ENCODE data around the gene UBA1. TPM values are rescaled to one million over a fixed set of nuclear protein-coding genes. Genes with fewer than 3 reads are reported as not detected.

Gene UBA1
- total and polyA plus RNA-seq, 2 of the 8 experiments (the other 6 are each of a cell fraction or from before 2014, with no cell fraction given) = 313 to 458 TPM

DNA sequence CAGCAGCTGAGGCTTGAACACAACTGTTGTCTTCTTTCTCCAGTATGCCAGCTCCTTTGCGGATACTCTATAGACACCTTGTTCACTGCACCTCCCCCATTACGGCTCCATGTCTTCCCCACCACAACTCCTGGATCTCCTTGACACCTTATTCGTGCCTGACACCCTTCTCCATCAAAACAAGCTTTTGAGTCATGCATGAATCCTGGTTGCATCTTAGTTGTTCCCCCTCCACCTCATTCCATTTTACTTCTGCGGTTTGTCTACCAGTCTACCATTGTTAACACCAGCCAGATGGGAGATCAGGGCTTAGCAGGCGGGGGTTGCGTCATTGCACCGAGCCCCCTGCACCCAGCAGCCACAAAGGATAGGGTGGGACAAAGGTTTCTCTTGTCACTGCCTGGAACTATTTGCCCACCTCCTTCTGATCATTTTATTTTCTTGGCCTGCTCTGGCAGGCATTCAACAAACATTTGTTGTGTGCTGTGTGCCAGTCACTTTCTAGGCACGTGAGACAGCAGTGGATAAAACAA lies 22.8 kb downstream of the UBA1 start:
- peak overlapping the region in 1 of 2 experiments; percentile 87; a peak in 1 of 4 replicates for H3K4me2 ChIP-seq (ENCODE audit: insufficient read depth in 1 of 2, low read depth in 2 of 2, low read length in 2 of 2)
- FAIRE-seq = no peak
- POLR2A ChIA-PET (ENCODE audit: partially characterized antibody) = interaction anchor here (0.6 to 6.1 kb wide), 12 partner anchors 8 to 96 kb away, joined by 3 to 63 read pairs (median 4); partner anchors contain the start of gene USP11

More for the DNA sequence above, 22.8 kb downstream of the UBA1 start:
- Histone ChIP-seq H3K27ac (ENCODE audit: low read depth, low read length) (no peak overlapping the region), H2BK15ac (ENCODE audit: low read length) (no peak overlapping the region), H3K4ac (replicated peaks; ENCODE audit: insufficient read length, low read depth, low read length) (no peak overlapping the region), H2BK120ac (replicated peaks; ENCODE audit: low read depth, low read length) (no peak overlapping the region), H3K23me2 (ENCODE audit: low read depth, low read length) (peaks cover 8% of the 10 kb centered on the region; the same call in 1 of the 2 replicates), H3K36me3 (ENCODE audit: control insufficient read depth in 2 of 4, insufficient read depth in 4 of 4, low read length in 3 of 4) (peaks cover 14 to 47% (median 32%) of the 10 kb centered on the region in 4 experiments), H3K9ac (replicated peaks in 1 of 4; ENCODE audit: extremely low read depth in 1 of 4, low read depth in 3 of 4, low read length in 3 of 4) (no peak overlapping the region), H4K91ac (replicated peaks; ENCODE audit: insufficient read length, low read length) (no peak overlapping the region), H3K56ac (replicated peaks; ENCODE audit: insufficient read length, low read depth, low read length) (no peak overlapping the region), H2BK12ac (ENCODE audit: low read depth, low read length) (no peak overlapping the region; the same call in 1 of the 2 replicates), H4K8ac (ENCODE audit: extremely low read depth, insufficient read depth, low read length) (no peak overlapping the region), H3K23ac (ENCODE audit: insufficient read length) (no peak overlapping the region), H4K20me1 (replicated peaks in 1 of 2; ENCODE audit: control insufficient read depth in 1 of 2, insufficient read depth in 2 of 2, low read length in 2 of 2) (peaks cover 11 to 28% of the 10 kb centered on the region in 2 experiments), H3K27me3 (replicated peaks in 1 of 4; ENCODE audit: control insufficient read depth in 3 of 4, extremely low read depth in 1 of 4, insufficient read depth in 3 of 4, low read length in 3 of 4) (no peaks in the 10 kb centered on the region), H2BK20ac (ENCODE audit: low read length) (no peak overlapping the region), H3K18ac (ENCODE audit: extremely low read depth, low read length) (no peak overlapping the region), H3K14ac (ENCODE audit: insufficient read length) (no peak overlapping the region), H2AFZ (ENCODE audit: low read length) (no peak overlapping the region), H3K4me1 (replicated peaks in 1 of 4; ENCODE audit: control insufficient read depth in 3 of 4, insufficient read depth in 4 of 4, low read length in 3 of 4) (peaks cover 0 to 8% (median 3%) of the 10 kb centered on the region in 4 experiments; a peak in 6 of 7 replicates), H2BK5ac (ENCODE audit: low read depth, low read length) (no peak overlapping the region), H4K5ac (ENCODE audit: insufficient read length, low read depth, low read length) (no peak overlapping the region), H3K79me1 (ENCODE audit: low read depth, low read length) (peaks cover 2% of the 10 kb centered on the region; the same call in 1 of the 2 replicates), H2AK5ac (ENCODE audit: low read depth, low read length) (no peak overlapping the region), H3K4me3 (ENCODE audit: extremely low read depth in 1 of 4, insufficient read depth in 2 of 4, low read depth in 3 of 4, low read length in 4 of 4) (no peak overlapping the region), H3K9me3 (ENCODE audit: insufficient read depth in 2 of 2, low read depth in 1 of 2, low read length in 1 of 2) (no peaks in the 10 kb centered on the region), H3K79me2 (ENCODE audit: control insufficient read depth in 1 of 2, insufficient read depth in 2 of 2, low read length in 2 of 2) (peaks cover 19 to 31% of the 10 kb centered on the region in 2 experiments)
- DNase-seq (ENCODE audit: low read depth in 1 of 2, low spot score in 2 of 2) = no peak
- 91% methylated on average over 8 of the region's 8 CpGs; no CpG with 5 or more reads in 1 of the 2 experiments for WGBS, 2 experiments (ENCODE audit: extremely low coverage in 1 of 2, insufficient coverage in 1 of 2, insufficient read length in 1 of 2, insufficient replicate concordance in 2 of 2, low coverage in 1 of 2, low lambda C conversion rate in 2 of 2, missing lambda C conversion rate in 1 of 2)
- TF ChIP-seq JUN (IDR thresholded peaks at IDR 0.05; ENCODE audit: low read depth, low read length) (no peak), RNF2 (IDR thresholded peaks at IDR 0.05; ENCODE audit: borderline replicate concordance, low read depth, low read length, missing control alignments, poor library complexity, severe bottlenecking) (no peak), GABPA (IDR thresholded peaks at IDR 0.05; ENCODE audit: borderline replicate concordance, insufficient read depth, low read length) (no peak), NRF1 (IDR thresholded peaks at IDR 0.05; ENCODE audit: low read depth, low read length) (no peak), EP300 (IDR thresholded peaks at IDR 0.05; ENCODE audit: borderline replicate concordance in 1 of 2, low read depth in 2 of 2, low read length in 2 of 2) (no peak), RFX5 (IDR thresholded peaks at IDR 0.05; ENCODE audit: borderline replicate concordance, low read depth, low read length) (no peak), FOSL1 (IDR thresholded peaks at IDR 0.05; ENCODE audit: insufficient read depth, low read depth, low read length) (no peak)
- CTCF ChIA-PET (ENCODE audit: partially characterized antibody) = interaction anchor here (1.2 kb wide), 1 partner anchor 167 kb away, joined by 3 read pairs; no protein-coding TSS in a partner anchor

All from H1 (cell line).